HG03045 (cell line): ENCODE measurements around the gene ERI3.

ENCODE experiments used
- ATAC-seq: cut with Tn5 transposase; IDR thresholded peaks from one replicate; pipeline ENCODE4 v1.9.1; 2021; ENCODE audit warnings: mild to moderate bottlenecking, moderate library complexity; ENCODE audit not compliant: unreplicated experiment

The ERI3 gene

DNA sequence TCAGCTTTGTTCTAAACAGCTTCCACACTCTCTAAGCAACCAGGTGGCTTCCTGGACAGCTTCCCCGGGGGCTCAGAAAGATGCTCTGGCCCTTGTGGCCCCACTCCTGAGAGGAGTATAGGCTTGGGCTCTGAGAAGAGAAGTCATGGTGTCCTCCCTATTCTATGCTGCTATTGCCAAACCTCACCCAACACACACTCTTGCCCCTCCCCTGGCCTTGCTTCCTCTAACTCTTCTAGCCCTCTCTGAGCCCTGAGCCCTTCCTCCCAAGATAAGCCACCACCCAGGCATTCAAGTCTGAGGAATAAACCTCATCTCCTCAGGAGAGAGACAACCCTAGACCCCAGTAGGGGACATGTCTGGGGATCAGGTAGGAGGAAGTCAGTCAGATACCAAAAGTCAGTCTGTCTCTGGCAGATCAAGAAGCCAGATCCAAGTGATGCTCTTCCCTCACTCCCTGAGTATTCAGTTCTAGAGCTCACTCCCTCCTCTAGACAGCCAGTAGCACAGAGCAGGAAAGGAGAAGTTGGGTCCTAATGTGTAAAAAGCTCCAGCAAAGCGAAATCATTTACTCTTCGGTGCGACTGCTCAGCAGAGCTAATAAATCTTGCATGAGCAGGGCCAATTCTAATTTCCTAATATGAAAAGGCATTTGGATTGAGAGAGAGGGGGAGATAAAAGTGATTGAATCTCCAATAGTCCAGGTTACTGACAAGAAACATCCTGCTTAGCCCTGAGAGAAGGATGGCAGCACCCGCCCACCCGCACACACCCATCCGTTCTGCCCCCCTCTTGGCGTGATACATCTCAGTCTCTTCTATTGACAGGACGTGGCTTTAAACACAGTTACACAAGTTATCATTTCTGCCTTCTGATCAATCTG lies 91.2 kb downstream of the ERI3 start:
- ATAC-seq: no peak

DNA sequence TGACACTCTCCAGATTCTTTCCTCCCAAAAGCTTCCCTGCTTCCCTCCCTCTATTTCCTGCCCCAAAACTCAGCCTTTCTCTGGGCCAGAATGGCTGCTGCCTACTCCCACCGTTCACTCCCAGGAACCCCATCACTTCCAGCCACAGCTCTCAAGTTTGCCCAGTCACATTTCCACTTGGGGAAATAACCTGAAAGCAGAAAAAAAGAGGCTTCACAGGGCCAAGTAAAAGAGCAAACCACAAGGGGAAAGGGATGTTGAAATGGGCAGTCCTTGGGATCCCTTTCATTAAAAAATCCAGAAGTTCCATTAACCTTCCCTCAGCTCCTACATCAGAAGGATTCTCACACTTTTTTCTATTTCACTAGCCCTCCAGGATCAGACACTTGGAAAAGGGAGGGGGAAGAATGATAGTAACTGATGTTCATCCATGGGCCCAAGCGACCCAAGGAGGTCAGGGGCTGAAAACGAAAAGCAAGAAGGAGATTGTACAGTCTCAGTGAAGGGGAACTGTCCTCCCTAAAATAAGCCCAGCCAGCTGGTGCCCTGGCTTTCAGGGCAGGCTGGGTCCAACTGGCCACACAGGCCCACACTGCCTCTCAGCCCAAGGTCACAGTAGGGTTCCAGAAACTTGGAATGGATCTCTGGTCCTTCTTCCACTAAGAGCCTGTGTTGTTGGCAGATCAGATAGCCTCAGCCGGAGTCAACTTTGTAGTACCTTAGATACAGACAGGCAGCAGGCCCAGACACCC lies 92.1 kb downstream of the ERI3 start:
- no peak for ATAC-seq

DNA sequence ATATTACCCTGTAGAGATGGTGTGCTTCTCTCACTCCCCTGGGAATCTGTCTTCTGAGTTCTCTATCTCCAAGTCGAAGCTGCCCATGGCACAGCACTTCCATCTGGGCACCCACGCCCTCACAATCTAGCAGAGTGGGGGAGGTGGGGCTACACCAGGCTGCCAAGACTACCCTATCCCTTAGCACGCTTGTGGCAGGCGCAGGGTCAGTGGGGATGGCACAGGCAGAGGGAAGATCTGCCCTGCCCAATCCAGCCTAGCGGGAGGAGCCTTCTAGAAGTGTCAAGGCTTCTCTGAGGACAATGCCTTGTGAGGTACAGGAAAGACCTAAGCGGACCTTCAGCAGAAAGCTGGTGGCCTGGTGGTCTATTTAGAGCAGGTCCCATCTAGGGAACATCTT lies 92.6 kb downstream of the ERI3 start:
- ATAC-seq: no peak

DNA sequence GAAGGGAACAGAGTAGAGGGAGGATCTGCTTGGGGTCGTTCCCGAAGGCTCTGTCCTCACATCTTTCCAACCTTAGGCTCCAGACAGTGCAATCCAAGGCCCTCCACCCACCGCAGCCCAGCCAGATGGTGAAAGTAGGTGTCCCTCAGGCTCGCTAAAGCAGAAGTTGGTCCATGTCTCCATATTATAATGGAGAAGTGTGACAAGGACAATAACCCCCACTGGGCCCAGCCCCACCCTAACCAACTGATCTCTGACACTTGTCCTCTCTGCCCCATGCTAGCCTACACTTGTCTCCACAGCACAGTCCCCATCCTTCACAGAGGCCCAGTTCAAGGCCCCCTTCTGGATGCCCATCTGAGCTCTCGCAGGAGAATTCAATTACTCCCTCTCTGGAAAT lies 93.1 kb downstream of the ERI3 start:
- no peak for ATAC-seq

GRCh38 chr1:44261171-44261817 lies 93.8 kb downstream of the ERI3 start:
- no peak for ATAC-seq

DNA sequence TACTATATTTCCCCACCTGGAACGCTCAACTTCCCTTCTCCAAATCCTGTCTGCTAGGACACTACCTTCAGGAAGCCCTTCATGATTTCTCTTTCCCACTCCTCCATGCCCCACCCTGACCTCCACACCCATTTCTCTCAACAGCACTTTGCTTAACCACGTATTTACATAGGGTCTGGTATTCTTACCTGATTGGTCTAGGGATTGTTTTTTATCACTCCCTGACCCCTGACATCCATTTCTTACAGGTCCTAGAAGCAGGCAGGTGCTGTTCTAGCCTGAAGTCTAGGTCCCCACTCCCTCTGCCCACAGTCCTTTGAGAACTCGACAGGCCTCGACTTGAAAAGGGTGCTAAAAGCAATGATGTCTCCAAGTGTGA lies 94.3 kb downstream of the ERI3 start:
- no peak for ATAC-seq

DNA sequence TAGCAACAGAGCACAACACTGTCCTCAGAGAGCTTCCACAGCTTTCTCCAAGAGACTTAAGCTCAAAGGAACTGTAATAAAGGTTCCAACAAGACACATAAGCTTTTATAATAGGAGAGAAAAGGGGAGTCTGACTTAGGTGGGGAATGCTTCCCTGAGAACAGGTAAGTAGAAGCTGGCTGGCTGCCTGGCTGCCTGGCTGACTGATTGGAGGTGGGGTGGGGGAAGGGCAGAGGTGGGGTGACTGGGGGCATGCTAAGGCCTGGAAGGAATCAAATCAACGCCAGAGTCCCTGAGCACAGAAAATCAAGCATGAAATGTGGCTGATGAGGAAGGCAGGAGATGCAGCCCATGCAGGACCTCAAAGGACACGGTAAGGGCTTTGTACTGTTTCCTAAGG lies 96.0 kb downstream of the ERI3 start:
- ATAC-seq: no peak

DNA sequence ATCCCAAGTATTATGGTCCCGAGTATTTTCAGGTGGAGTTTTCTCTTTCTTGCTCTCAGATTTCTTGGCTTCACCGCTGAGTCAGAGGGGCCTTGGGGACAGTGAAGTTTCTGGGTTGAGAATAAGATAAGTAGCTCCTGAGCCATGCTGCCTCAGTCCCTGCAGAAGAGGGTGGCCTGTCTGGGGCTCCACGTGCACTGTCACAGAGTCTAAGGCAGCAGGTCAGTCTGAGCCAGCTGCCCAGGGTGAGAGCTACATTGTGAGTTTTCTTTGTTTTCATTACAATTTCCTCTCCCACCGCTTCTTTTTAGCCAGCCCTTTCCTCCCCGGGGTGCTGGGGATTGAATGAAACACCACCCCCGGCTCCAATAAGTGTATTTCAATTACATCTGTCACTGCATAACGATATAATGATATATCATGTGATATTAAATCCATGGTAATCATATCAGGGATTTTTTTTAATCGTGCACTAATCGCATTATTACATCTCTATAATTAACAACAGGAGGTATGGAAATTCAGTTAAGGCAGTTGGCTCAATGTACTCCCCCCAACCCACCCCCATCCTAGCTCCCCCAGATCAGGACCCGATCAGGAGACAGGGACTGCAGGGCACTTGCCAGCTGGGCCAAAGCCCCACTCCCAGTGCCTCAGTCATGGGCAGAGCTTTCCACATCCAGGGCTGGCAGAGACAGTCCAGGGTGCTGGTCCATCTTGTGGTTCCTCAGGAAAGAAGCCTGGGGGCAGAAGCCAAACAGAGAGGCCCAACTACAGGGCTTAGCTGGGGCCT lies 98.1 kb downstream of the ERI3 start:
- ATAC-seq: no peak

GRCh38 chr1:44254392-44254910 lies 100.6 kb downstream of the ERI3 start:
- no peak for ATAC-seq

DNA sequence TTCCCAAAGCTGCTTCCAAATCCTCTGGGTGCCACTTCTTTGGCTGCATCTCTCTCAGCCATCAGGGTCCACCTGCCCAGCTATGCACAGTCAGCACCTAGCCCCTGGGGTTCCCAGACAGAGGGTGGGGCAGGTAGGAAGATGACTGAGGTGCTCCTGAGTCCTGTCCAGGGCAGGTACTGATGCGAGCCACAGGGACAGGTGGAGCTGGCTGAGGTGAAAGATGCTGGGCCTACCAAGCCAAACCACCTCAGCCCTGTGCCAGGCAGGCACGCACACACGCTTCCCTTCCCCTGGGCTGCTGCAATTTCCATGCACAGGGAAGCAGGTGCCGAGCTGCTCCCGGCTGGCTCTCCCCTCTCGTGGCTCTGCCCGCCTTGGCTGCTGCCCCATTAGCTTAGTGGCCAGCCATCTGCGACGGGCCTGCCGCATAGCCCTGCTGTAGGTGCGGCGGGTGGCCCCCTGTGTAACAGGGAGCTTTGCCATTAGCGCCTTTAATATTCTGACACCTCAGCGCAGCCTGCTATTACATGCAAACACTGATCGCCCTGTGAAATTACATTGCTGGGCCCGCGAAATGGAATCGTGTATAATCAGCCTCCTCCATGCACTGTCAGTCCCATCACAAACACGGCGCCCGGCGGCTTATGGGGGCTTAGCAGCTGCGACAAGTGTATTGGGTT lies 102.9 kb downstream of the ERI3 start:
- ATAC-seq: no peak

DNA sequence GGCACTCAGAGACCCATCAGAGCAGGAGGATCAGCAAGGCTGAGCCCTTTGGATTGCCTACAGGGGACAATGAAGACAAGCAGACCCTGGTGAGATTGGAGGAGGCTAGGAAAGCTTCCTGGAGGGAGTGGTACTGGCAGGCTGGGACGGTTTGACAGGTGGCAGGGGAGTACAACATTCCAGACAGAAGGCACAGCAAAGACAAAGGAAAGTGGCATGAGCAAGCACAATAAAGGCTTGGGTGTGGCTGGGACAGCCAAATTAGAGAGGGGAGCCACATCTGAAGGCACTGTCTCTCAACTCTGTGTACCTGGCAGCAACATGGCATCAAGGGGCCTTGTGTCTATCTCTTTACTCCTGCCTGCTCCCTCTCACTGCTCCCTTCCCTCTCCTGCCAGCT lies 103.6 kb downstream of the ERI3 start:
- ATAC-seq: no peak

DNA sequence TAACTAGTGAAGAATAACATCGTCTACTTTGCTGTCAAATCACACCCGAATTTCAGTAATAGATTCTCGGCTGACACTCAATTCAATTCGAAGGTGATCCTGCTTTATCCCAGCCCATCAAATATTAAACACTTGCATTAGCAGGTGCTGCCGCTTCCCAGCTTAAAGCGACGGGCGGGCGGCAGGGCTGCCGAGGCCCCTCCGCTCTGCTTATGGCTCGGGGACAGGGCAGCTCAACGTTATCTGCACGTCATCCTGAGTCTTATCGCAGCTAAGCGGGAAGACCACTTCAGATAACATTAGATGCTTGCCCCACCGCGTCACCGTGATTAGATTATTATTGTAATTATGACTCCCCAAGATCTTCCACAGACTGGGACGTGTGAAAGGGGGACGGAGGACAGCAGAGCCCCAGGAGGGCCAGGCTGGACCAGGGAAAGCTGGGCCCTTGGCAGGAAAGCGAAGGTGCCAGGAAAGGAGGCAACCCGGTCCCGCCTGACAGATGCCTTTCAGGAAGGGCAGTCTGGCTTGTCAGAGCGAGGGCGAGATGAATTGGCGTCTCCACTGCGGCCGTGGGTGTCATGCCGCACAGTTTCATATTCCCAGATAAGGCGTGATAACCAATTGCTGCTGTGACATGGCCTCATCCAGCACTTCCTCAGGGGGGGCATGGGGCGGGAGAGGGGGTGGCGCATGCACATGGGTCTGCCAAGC lies 104.8 kb downstream of the ERI3 start:
- ATAC-seq: no peak

GRCh38 chr1:44249543-44249942 lies 105.5 kb downstream of the ERI3 start:
- no peak for ATAC-seq

- ATAC-seq: no peak
These were observed 108.3 kb downstream of the ERI3 start for GRCh38 chr1:44246806-44247205.

DNA sequence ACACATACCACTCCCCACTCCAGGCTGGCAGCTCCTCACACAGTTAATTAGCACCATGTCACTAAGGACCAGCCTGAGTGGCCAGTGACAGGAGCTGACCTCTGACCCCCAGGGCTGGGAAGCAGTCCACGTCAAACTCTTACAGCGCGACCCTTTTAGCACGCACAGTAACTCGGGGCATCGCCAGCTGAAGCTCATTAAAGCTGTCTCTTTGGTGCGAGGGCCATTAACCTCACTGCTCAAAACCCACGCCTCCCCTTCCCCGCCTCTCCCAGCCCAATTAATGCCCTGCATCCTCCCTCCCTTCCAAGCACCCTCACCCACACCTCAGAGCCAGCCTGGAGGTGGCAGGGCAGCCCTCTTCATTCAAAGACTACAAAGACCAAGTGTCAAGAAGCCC lies 110.1 kb downstream of the ERI3 start:
- ATAC-seq: no peak

DNA sequence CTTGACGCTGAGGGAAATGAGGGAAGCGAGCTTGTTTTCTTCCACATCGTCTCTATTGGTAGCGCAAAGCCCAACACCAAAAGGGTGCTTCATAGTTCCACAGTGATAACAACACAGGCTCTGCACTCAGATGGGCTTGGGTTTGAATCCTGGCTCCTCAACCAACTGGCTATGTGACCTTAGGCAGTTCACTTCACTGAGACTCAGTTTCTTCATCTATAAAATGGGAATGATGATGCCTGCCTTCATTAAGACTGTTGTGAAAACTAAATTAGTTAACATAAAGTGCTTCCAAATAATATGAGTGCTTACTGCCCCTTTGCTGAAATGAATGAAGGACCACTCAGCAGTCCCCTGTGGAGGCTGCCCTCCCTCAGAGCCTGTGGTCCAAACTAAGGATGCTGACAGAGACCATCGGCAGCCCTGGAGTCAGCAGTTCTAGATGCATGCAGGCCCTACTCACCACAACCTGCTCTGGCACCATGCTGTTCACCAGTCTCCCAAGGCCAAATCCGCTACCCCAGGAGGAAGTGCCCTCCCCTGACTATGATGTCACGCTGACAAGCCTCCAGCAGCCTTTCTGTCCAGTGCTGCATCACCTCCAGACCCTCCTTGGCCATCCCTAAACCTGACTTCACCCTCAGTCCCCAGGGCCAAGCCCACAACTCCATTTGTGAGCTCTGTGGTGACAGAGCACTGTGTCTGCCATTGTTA lies 111.1 kb downstream of the ERI3 start:
- no peak for ATAC-seq

DNA sequence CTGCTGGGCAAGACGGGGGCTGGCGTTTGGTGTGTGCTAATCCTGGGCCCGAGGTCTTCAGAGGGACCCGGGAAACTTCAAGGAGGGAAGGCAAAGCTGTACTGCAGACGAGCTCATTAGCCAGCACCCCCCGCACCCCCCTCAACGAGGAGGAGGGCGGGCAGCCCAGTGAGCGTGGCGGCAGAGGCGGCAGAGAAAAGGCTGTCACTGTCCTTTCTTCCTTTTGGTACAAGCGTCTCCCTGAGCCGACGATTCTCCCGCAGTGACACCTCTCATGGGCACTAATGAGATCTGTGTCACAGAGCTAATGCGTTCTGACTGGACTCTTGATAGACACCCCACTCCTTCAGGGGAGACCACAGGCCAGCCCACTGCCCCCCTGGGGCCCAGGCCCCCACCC lies 112.3 kb downstream of the ERI3 start:
- ATAC-seq: no peak

GRCh38 chr1:44240802-44241671 lies 114.0 kb downstream of the ERI3 start:
- no peak for ATAC-seq
